ENCODE results near the gene VCAM1. TPM values are rescaled to one million over a fixed set of nuclear protein-coding genes. Genes with fewer than 3 reads are reported as not detected.

VCAM1 gene
- total and polyA plus RNA-seq, 9 of the 15 experiments (the other 6 are each of a cell fraction or from before 2014, with no cell fraction given): 0.04 to 0.13 TPM; not detected in 7

- no peak for TF ChIP-seq MGA (IDR thresholded peaks at IDR 0.05)
- TF ChIP-seq ZNF316 (IDR thresholded peaks at IDR 0.05): peak; percentile 73
- TF ChIP-seq ZBED1 (IDR thresholded peaks at IDR 0.05): no peak
- no peak for TF ChIP-seq ILF3 (IDR thresholded peaks at IDR 0.05; ENCODE audit: borderline replicate concordance)
- TF ChIP-seq ZNF395 (CRISPR knock-in tag; IDR thresholded peaks at IDR 0.05): no peak
- TF ChIP-seq EWSR1 (IDR thresholded peaks at IDR 0.05; ENCODE audit: borderline replicate concordance, low read depth, partially characterized antibody): no peak
- no peak for TF ChIP-seq HNRNPL (IDR thresholded peaks at IDR 0.05; ENCODE audit: low read depth, low read length)
- no peak for TF ChIP-seq CCNT2 (IDR thresholded peaks at IDR 0.05; ENCODE audit: borderline replicate concordance, extremely low read depth, insufficient read length, low read depth, low read length)
- TF ChIP-seq E2F5 (CRISPR knock-in tag; IDR thresholded peaks at IDR 0.05): no peak
- TF ChIP-seq ZNF766 (CRISPR knock-in tag; conservative IDR thresholded peaks at IDR 0.05): no peak
- TF ChIP-seq CGGBP1 (CRISPR knock-in tag; IDR thresholded peaks at IDR 0.05): no peak
- no peak for TF ChIP-seq ZNF121 (CRISPR knock-in tag; conservative IDR thresholded peaks at IDR 0.05)
- TF ChIP-seq ZNF699 (CRISPR knock-in tag; IDR thresholded peaks at IDR 0.05; ENCODE audit: insufficient replicate concordance): no peak
Measured at GRCh38 chr1:100750005-100750885, 30.7 kb downstream of the VCAM1 start (continued).

Measured in K562 (cell line).